DOHH2 (cell line): ENCODE measurements around the gene TTC28.

Experiments used
- H3F3A ChIP-seq: fragments of 200-600 bp; sonication (generic), shearing (Covaris generic); 2 replicates; pipeline ENCODE4 v1.6.0; 2016; ENCODE audit warnings: antibody characterized with exemption, mild to moderate bottlenecking; ENCODE audit not compliant: control insufficient read depth, insufficient read depth
- H3K27ac ChIP-seq: fragments of 200-600 bp; sonication (generic); 2 replicates; pipeline ENCODE4 v1.5.1; 2014; ENCODE audit warnings: low read depth, mild to moderate bottlenecking, low read length, moderate library complexity
- H3K27me3 ChIP-seq: fragments of 200-600 bp; sonication (generic); 2 replicates; pipeline ENCODE4 v1.6.1; 2014; ENCODE audit warnings: mild to moderate bottlenecking, low read length, mixed read lengths; ENCODE audit not compliant: control insufficient read depth
- H3K36me3 ChIP-seq: fragments of 200-600 bp; sonication (generic); 2 replicates; pipeline ENCODE4 v1.6.1; 2014; ENCODE audit warnings: mild to moderate bottlenecking, low read length, moderate library complexity, mixed read lengths; ENCODE audit not compliant: control insufficient read depth
- H3K4me1 ChIP-seq: fragments of 200-600 bp; sonication (generic); 2 replicates; pipeline ENCODE4 v1.6.1; 2014; ENCODE audit warnings: mild to moderate bottlenecking, low read length, mixed read lengths; ENCODE audit not compliant: control insufficient read depth
- H3K4me2 ChIP-seq: fragments of 200-600 bp; sonication (generic); 2 replicates; pipeline ENCODE4 v1.6.0; 2014; ENCODE audit warnings: mild to moderate bottlenecking, low read length, moderate library complexity
- H3K4me3 ChIP-seq: fragments of 200-600 bp; sonication (generic); 2 replicates; pipeline ENCODE4 v1.5.1; 2014; ENCODE audit warnings: mild to moderate bottlenecking, low read length, mixed read lengths
- H3K79me2 ChIP-seq: fragments of 200-600 bp; sonication (generic); 2 replicates; pipeline ENCODE4 v1.6.1; 2014; ENCODE audit warnings: mild to moderate bottlenecking, low read length, mixed read lengths; ENCODE audit not compliant: control insufficient read depth
- H3K9me2 ChIP-seq: fragments of 200-600 bp; sonication (generic); replicated peaks from 2 replicates; pipeline ENCODE4 v1.6.1; 2014; ENCODE audit warnings: mild to moderate bottlenecking, low read length, mixed read lengths; ENCODE audit not compliant: control insufficient read depth
- H3K9me3 ChIP-seq: fragments of 200-600 bp; sonication (generic); 2 replicates; pipeline ENCODE4 v1.6.1; 2014; ENCODE audit warnings: antibody characterized with exemption, low read length, mixed read lengths; ENCODE audit not compliant: control insufficient read depth, insufficient read depth
- H4K20me1 ChIP-seq: fragments of 200-600 bp; sonication (generic); 2 replicates; pipeline ENCODE4 v1.6.0; 2014; ENCODE audit warnings: low read depth, mild to moderate bottlenecking, antibody characterized with exemption, low read length, moderate library complexity; ENCODE audit not compliant: control insufficient read depth, insufficient read depth
- EZH2phosphoT487 ChIP-seq: fragments of 200-600 bp; sonication (generic); IDR thresholded peaks from 2 replicates; pipeline ENCODE4 v1.6.1; 2017; ENCODE audit warnings: borderline replicate concordance, mild to moderate bottlenecking, antibody characterized with exemption, low read length, moderate library complexity, mixed read lengths
- TF ChIP-seq, protein P1 (sequence below): fragments of 200-600 bp; sonication (generic); IDR thresholded peaks from one replicate; pipeline ENCODE4 v1.5.1; 2014; ENCODE audit warnings: antibody characterized with exemption, mild to moderate bottlenecking, low read depth, low read length; ENCODE audit not compliant: poor library complexity, severe bottlenecking

The TTC28 gene

DNA sequence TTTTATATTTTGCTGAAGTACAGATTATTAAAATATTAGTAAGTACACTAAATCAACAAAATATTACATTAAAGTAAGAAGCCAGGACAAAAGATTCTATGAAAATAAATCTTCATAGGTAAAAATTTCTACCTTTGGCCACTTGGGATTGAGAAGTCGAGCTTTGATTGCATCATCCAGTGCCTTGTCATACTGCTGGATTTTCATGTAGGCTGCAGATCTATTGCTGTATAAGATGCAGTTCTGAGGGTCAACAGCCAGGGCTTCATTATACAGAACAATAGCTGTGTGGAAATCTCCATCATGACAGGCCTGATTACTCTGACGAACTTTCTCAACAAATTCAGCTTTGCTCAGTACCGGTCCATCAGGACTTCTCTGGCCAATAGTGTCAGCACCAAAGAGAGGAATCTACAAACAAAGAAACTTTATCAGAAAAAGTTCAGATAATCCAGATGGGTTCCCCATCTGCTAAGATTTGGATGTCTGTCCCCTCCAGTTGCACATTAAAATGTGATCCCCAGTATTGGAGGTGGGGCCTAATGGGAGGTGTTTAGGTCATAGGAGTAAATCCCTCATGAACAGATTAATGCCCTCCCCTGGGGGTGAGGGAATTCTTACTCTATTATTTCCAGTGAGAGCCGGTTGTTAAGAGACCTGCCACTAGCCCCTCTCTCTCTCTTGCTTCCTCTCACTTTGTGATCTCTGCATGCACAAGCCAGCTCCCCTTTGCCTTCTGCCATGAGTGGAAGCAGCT lies 50.0 kb downstream of the TTC28 start:
- Histone ChIP-seq H3K36me3 (no peaks in the 10 kb centered on the region), H3K27me3 (peaks cover 25% of the 10 kb centered on the region), H3K9me3 (no peaks in the 10 kb centered on the region), H3K4me2 (no peak overlapping the region), H4K20me1 (no peaks in the 10 kb centered on the region; the same call in 1 of the 2 replicates), H3K9me2 (no peaks in the 10 kb centered on the region), H3K27ac (no peak overlapping the region), H3K79me2 (no peaks in the 10 kb centered on the region), H3K4me3 (no peak overlapping the region), H3K4me1 (no peaks in the 10 kb centered on the region), H3F3A (no peaks in the 10 kb centered on the region)
- TF ChIP-seq EZH2phosphoT487: no peak
- TF ChIP-seq, protein P1, sequence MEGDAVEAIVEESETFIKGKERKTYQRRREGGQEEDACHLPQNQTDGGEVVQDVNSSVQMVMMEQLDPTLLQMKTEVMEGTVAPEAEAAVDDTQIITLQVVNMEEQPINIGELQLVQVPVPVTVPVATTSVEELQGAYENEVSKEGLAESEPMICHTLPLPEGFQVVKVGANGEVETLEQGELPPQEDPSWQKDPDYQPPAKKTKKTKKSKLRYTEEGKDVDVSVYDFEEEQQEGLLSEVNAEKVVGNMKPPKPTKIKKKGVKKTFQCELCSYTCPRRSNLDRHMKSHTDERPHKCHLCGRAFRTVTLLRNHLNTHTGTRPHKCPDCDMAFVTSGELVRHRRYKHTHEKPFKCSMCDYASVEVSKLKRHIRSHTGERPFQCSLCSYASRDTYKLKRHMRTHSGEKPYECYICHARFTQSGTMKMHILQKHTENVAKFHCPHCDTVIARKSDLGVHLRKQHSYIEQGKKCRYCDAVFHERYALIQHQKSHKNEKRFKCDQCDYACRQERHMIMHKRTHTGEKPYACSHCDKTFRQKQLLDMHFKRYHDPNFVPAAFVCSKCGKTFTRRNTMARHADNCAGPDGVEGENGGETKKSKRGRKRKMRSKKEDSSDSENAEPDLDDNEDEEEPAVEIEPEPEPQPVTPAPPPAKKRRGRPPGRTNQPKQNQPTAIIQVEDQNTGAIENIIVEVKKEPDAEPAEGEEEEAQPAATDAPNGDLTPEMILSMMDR: no peak

DNA sequence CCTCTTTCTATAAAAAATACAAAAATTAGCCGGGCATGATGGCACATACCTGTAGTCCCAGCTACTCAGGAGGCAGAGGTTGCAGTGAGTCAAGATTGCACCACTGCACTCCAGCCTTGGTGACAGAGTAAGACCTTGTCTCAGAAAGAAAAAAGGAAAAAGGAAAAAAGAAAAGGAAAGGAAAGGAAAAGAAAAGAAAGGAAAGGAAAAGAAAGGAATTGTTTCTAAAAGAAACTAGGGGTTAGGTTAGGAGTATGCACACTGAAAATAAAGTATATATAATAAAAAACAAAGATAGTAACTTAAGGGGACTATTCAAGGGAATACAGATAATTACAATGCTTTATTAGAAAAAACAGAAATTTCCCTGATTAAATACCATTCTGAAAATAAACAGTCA lies 50.9 kb downstream of the TTC28 start:
- no peaks in the 10 kb centered on the region for H3F3A ChIP-seq
- no peaks in the 10 kb centered on the region for H3K36me3 ChIP-seq
- peaks cover 25% of the 10 kb centered on the region for H3K27me3 ChIP-seq
- no peaks in the 10 kb centered on the region; the same call in 1 of the 2 replicates for H4K20me1 ChIP-seq
- no peak for TF ChIP-seq EZH2phosphoT487
- TF ChIP-seq, protein P1: no peak
- no peak overlapping the region for H3K27ac ChIP-seq
- H3K79me2 ChIP-seq: no peaks in the 10 kb centered on the region
- no peaks in the 10 kb centered on the region for H3K9me2 ChIP-seq
- H3K4me2 ChIP-seq: no peak overlapping the region
- no peaks in the 10 kb centered on the region for H3K9me3 ChIP-seq
- no peak overlapping the region for H3K4me3 ChIP-seq
- H3K4me1 ChIP-seq: no peaks in the 10 kb centered on the region

DNA sequence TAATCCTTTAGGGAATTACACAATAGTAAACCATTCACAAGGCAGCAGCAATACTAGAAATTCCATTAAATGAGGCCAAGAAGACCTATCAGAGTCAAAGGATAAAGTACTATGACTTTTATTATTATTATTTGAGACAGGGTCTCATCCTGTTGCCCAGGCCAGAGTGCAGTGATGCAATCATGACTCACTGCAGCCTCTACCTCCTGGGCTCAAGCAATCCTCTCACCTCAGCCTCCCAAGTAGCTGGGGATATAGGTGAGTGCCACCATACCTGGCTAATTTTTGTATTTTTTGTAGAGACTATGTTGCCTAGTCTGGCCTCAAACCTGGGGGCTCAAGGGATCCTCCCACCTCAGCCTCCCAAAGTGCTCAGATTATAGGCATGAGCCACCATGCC lies 51.8 kb downstream of the TTC28 start:
- Histone ChIP-seq H4K20me1 (no peaks in the 10 kb centered on the region; the same call in 1 of the 2 replicates), H3K27ac (no peak overlapping the region), H3K4me1 (no peaks in the 10 kb centered on the region), H3K4me2 (no peak overlapping the region), H3K27me3 (peaks cover 23% of the 10 kb centered on the region), H3K9me3 (no peaks in the 10 kb centered on the region), H3K36me3 (no peaks in the 10 kb centered on the region), H3K9me2 (no peaks in the 10 kb centered on the region), H3F3A (no peaks in the 10 kb centered on the region), H3K4me3 (no peak overlapping the region), H3K79me2 (no peaks in the 10 kb centered on the region)
- TF ChIP-seq, protein P1: no peak
- no peak for TF ChIP-seq EZH2phosphoT487
